SK-N-SH (cell line): ENCODE results near the gene CD2AP. TPM values are rescaled to one million over a fixed set of nuclear protein-coding genes. Genes with fewer than 3 reads are reported as not detected.

ENCODE experiments used
- CTCF ChIA-PET: fragments of 300-600, 350-600 bp; formaldehyde crosslinking; extraction: SDS; loops from one replicate; lab custom pipeline; 2021; lab: Yijun Ruan, JAX
- POLR2A ChIA-PET: fragments of 350-600 bp; sonication (Branson Sonifier 250); formaldehyde crosslinking; extraction: SDS; loops from one replicate; lab custom pipeline; 2020; ENCODE audit warnings: antibody characterized with exemption, inconsistent platforms; lab: Yijun Ruan, JAX
- DNase-seq: peaks from one replicate; pipeline ENCODE4 v3.0.0; 2012
- H2AFZ ChIP-seq: fragments of 200-600 bp; sonication (generic); 2 replicates; pipeline ENCODE4 v1.8.1; 2016; ENCODE audit warnings: antibody characterized with exemption, mild to moderate bottlenecking, low read depth
- H3F3A ChIP-seq: fragments of 200-600 bp; sonication (generic); replicated peaks from 2 replicates; pipeline ENCODE3; 2016; ENCODE audit warnings: antibody characterized with exemption, mild to moderate bottlenecking; ENCODE audit not compliant: insufficient read depth
- H3K27ac ChIP-seq, 2 experiments: fragments of 200-500 bp in 1 of 2; fragments of 200-600 bp in 1 of 2; sonication (Bioruptor generic) in 1 of 2; sonication (generic), shearing (Covaris generic) in 1 of 2; 2 replicates each; pipeline versions ENCODE4 v1.5.1 to v1.6.1; 2014 to 2016; ENCODE audit warnings: low read depth in 2 of 2, inconsistent platforms in 1 of 2, low read length in 1 of 2, mild to moderate bottlenecking in 1 of 2, mixed read lengths in 1 of 2
- H3K27me3 ChIP-seq: fragments of 200-600 bp; sonication (generic), shearing (Covaris generic); 2 replicates; pipeline ENCODE4 v1.6.1; 2016; ENCODE audit warnings: mixed run types; ENCODE audit not compliant: insufficient read depth
- H3K36me3 ChIP-seq, 2 experiments: fragments of 200-500 bp in 1 of 2; fragments of 200-600 bp in 1 of 2; sonication (Bioruptor generic) in 1 of 2; sonication (generic) in 1 of 2; replicated peaks in 1 of 2; 2 replicates each; pipeline versions ENCODE3 to v1.5.1; 2014 to 2016; ENCODE audit warnings: low read length in 1 of 2, mild to moderate bottlenecking in 1 of 2; ENCODE audit not compliant: insufficient read depth in 2 of 2, control insufficient read depth in 1 of 2
- H3K4me1 ChIP-seq, 2 experiments: fragments of 200-500 bp in 1 of 2; fragments of 200-600 bp in 1 of 2; sonication (Bioruptor generic) in 1 of 2; sonication (generic), shearing (Covaris generic) in 1 of 2; 2 replicates each; pipeline versions ENCODE4 v1.5.1 to v1.6.1; 2014 to 2016; ENCODE audit warnings: low read depth in 1 of 2, low read length in 1 of 2, mixed run types in 1 of 2; ENCODE audit not compliant: insufficient read depth in 2 of 2, control insufficient read depth in 1 of 2
- H3K4me2 ChIP-seq: fragments of 200-600 bp; sonication (generic), shearing (Covaris generic); 2 replicates; pipeline ENCODE4 v1.6.1; 2017; ENCODE audit warnings: mixed run types
- H3K4me3 ChIP-seq, 2 experiments: fragments of 200-500 bp in 1 of 2; fragments of 200-600 bp in 1 of 2; sonication (Bioruptor generic) in 1 of 2; sonication (generic), shearing (Covaris generic) in 1 of 2; 2 replicates each; pipeline versions ENCODE4 v1.5.1 to v1.8.1; 2014 to 2016; ENCODE audit warnings: low read depth in 2 of 2, inconsistent platforms in 1 of 2, low read length in 1 of 2, mild to moderate bottlenecking in 1 of 2, mixed read lengths in 1 of 2, moderate library complexity in 1 of 2
- H3K79me2 ChIP-seq: fragments of 200-600 bp; sonication (generic); 2 replicates; pipeline ENCODE4 v1.8.1; 2017; ENCODE audit warnings: mild to moderate bottlenecking; ENCODE audit not compliant: insufficient read depth
- H3K9ac ChIP-seq: fragments of 200-600 bp; sonication (generic); 2 replicates; pipeline ENCODE4 v1.6.1; 2017; ENCODE audit warnings: mixed run types
- H3K9me2 ChIP-seq: fragments of 200-600 bp; sonication (generic); 2 replicates; pipeline ENCODE4 v1.6.1; 2017; ENCODE audit warnings: mixed run types
- H3K9me3 ChIP-seq: fragments of 200-600 bp; sonication (generic); 2 replicates; pipeline ENCODE4 v1.6.1; 2017; ENCODE audit warnings: mixed run types, mild to moderate bottlenecking, moderate library complexity
- H4K20me1 ChIP-seq: fragments of 200-600 bp; sonication (generic); 2 replicates; pipeline ENCODE4 v1.6.1; 2017; ENCODE audit warnings: mild to moderate bottlenecking, mixed run types; ENCODE audit not compliant: insufficient read depth
- CHD2 ChIP-seq: fragments of 150-350 bp; IDR thresholded peaks from 2 replicates; pipeline ENCODE4 v1.6.1; 2018; ENCODE audit warnings: low read length; ENCODE audit not compliant: partially characterized antibody
- ELF1 ChIP-seq: IDR thresholded peaks from 2 replicates; pipeline ENCODE4 v1.4.0; 2012
- EP300 ChIP-seq, 2 experiments: IDR thresholded peaks; 2 replicates each; pipeline versions ENCODE4 v1.4.0 to v1.6.1; 2012; ENCODE audit warnings: borderline replicate concordance in 1 of 2, low read depth in 1 of 2, low read length in 1 of 2
- FOXJ3 ChIP-seq: sonication (generic); formaldehyde crosslinking; IDR thresholded peaks from 2 replicates; pipeline ENCODE4 v1.5.1; 2020; ENCODE audit warnings: mild to moderate bottlenecking, missing genetic modification reagents
- GATA2 ChIP-seq: sonication (generic); formaldehyde crosslinking; IDR thresholded peaks from 2 replicates; pipeline ENCODE4 v1.5.0; 2020; ENCODE audit warnings: mild to moderate bottlenecking, missing genetic modification reagents
- JUND ChIP-seq: IDR thresholded peaks from 2 replicates; pipeline ENCODE4 v1.4.0; 2012
- MEF2A ChIP-seq: IDR thresholded peaks from 2 replicates; pipeline ENCODE4 v1.4.0; 2012; ENCODE audit warnings: low read depth, borderline replicate concordance
- NFIC ChIP-seq: IDR thresholded peaks from 2 replicates; pipeline ENCODE4 v1.4.0; 2012; ENCODE audit warnings: borderline replicate concordance
- PBX3 ChIP-seq: IDR thresholded peaks from 2 replicates; pipeline ENCODE4; 2012
- RAD21 ChIP-seq: IDR thresholded peaks from 2 replicates; pipeline ENCODE4 v1.6.1; 2012; ENCODE audit warnings: mild to moderate bottlenecking, low read length
- RCOR1 ChIP-seq: fragments of 150-350 bp; IDR thresholded peaks from 2 replicates; pipeline ENCODE4 v1.6.1; 2017; ENCODE audit warnings: antibody characterized with exemption, low read length
- RXRA ChIP-seq: IDR thresholded peaks from 2 replicates; pipeline ENCODE4 v1.4.0; 2012; ENCODE audit warnings: low read depth, mild to moderate bottlenecking, borderline replicate concordance
- SMC3 ChIP-seq: IDR thresholded peaks from 2 replicates; pipeline ENCODE4 v1.6.1; 2012; ENCODE audit warnings: low read depth, low read length, improper control_type of control experiment
- TCF12 ChIP-seq: IDR thresholded peaks from 2 replicates; pipeline ENCODE4 v1.4.0; 2012
- TEAD4 ChIP-seq: IDR thresholded peaks from 2 replicates; pipeline ENCODE4 v1.4.0; 2012; ENCODE audit warnings: mild to moderate bottlenecking, borderline replicate concordance; ENCODE audit not compliant: insufficient read depth
- USF1 ChIP-seq: IDR thresholded peaks from 2 replicates; pipeline ENCODE4 v1.4.0; 2012; ENCODE audit warnings: low read depth, borderline replicate concordance
- WGBS: methylation state at CpG from one replicate; pipeline ENCODE4 v1.1.6; 2017; ENCODE audit warnings: low lambda C conversion rate; 5-methylcytosine and 5-hydroxymethylcytosine counted together
- polyA plus RNA-seq, 3 experiments: library from polyadenylated mRNA; depleted of rRNA; stranded (reverse); fragments of >200 nt; gene quantifications; 2 replicates each; pipeline ENCODE4 v1.2.3, GENCODE V29; 2012
- TF ChIP-seq, protein P1 (sequence below): IDR thresholded peaks from 2 replicates; pipeline ENCODE4 v1.6.1; 2012; ENCODE audit warnings: mild to moderate bottlenecking, low read depth, low read length, moderate library complexity
- TF ChIP-seq, protein P2 (sequence below): fragments of 200-600 bp; sonication (generic); IDR thresholded peaks from 2 replicates; pipeline ENCODE4 v1.6.1; 2017; ENCODE audit warnings: antibody characterized with exemption, mild to moderate bottlenecking, moderate library complexity

Gene CD2AP
- polyA plus RNA-seq, 1 of the 3 experiments (the other 2 are of a cell fraction): 1.6 TPM

DNA sequence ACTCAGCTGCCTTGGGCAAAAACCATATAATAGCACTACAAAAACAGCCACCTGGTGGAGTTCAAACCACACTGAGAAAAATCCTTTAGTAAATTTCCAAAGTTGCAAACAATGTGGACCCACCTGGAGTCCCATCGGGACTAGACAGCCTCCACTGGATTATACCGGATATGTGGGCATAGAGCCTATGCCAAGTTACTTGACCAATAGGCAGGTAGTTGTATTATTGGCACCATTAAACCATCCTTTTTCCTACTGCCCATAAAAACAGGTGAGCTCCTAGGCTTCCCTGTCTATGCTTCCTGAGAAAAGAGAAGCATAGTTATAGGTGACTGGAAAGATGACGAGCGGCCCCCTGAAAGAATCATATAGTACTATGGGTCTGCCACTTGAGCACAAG lies 169.1 kb downstream of the CD2AP start:
- Histone ChIP-seq H3K27ac (no peak overlapping the region), H2AFZ (no peak overlapping the region), H3K27me3 (no peaks in the 10 kb centered on the region; the same call in 1 of the 2 replicates), H4K20me1 (no peaks in the 10 kb centered on the region), H3K9me3 (no peaks in the 10 kb centered on the region), H3K9me2 (no peaks in the 10 kb centered on the region), H3K4me1 (no peaks in the 10 kb centered on the region), H3K36me3 (no peaks in the 10 kb centered on the region), H3F3A (no peaks in the 10 kb centered on the region), H3K4me3 (no peak overlapping the region), H3K4me2 (no peak overlapping the region), H3K79me2 (no peaks in the 10 kb centered on the region), H3K9ac (no peak overlapping the region)
- ChIA-PET CTCF (no interaction called here), POLR2A (no interaction called here)
- TF ChIP-seq ELF1: no peak
- TF ChIP-seq CHD2: no peak
- TF ChIP-seq RXRA: no peak
- no peak for TF ChIP-seq FOXJ3 (CRISPR knock-in tag)
- TF ChIP-seq PBX3: no peak
- no peak for TF ChIP-seq TEAD4
- TF ChIP-seq, protein P1, sequence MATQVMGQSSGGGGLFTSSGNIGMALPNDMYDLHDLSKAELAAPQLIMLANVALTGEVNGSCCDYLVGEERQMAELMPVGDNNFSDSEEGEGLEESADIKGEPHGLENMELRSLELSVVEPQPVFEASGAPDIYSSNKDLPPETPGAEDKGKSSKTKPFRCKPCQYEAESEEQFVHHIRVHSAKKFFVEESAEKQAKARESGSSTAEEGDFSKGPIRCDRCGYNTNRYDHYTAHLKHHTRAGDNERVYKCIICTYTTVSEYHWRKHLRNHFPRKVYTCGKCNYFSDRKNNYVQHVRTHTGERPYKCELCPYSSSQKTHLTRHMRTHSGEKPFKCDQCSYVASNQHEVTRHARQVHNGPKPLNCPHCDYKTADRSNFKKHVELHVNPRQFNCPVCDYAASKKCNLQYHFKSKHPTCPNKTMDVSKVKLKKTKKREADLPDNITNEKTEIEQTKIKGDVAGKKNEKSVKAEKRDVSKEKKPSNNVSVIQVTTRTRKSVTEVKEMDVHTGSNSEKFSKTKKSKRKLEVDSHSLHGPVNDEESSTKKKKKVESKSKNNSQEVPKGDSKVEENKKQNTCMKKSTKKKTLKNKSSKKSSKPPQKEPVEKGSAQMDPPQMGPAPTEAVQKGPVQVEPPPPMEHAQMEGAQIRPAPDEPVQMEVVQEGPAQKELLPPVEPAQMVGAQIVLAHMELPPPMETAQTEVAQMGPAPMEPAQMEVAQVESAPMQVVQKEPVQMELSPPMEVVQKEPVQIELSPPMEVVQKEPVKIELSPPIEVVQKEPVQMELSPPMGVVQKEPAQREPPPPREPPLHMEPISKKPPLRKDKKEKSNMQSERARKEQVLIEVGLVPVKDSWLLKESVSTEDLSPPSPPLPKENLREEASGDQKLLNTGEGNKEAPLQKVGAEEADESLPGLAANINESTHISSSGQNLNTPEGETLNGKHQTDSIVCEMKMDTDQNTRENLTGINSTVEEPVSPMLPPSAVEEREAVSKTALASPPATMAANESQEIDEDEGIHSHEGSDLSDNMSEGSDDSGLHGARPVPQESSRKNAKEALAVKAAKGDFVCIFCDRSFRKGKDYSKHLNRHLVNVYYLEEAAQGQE: no peak
- no peak for TF ChIP-seq RCOR1
- no peak for TF ChIP-seq MEF2A
- no peak for TF ChIP-seq TCF12
- TF ChIP-seq USF1: no peak
- TF ChIP-seq JUND: no peak
- TF ChIP-seq, protein P2, sequence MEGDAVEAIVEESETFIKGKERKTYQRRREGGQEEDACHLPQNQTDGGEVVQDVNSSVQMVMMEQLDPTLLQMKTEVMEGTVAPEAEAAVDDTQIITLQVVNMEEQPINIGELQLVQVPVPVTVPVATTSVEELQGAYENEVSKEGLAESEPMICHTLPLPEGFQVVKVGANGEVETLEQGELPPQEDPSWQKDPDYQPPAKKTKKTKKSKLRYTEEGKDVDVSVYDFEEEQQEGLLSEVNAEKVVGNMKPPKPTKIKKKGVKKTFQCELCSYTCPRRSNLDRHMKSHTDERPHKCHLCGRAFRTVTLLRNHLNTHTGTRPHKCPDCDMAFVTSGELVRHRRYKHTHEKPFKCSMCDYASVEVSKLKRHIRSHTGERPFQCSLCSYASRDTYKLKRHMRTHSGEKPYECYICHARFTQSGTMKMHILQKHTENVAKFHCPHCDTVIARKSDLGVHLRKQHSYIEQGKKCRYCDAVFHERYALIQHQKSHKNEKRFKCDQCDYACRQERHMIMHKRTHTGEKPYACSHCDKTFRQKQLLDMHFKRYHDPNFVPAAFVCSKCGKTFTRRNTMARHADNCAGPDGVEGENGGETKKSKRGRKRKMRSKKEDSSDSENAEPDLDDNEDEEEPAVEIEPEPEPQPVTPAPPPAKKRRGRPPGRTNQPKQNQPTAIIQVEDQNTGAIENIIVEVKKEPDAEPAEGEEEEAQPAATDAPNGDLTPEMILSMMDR: no peak
- no peak for TF ChIP-seq SMC3
- TF ChIP-seq NFIC: no peak
- TF ChIP-seq RAD21: no peak
- no peak for TF ChIP-seq GATA2
- TF ChIP-seq EP300 (IDR thresholded peaks at IDR 0.05; ENCODE audit: borderline replicate concordance in 1 of 2, low read depth in 1 of 2, low read length in 1 of 2): no peak
- no peak for DNase-seq
- 35% methylated on average over 4 of the region's 4 CpGs for WGBS
